HG02970 (cell line): ENCODE measurements around the gene JAG2.

ENCODE experiments used
- ATAC-seq: cut with Tn5 transposase; IDR thresholded peaks from one replicate; pipeline ENCODE4 v1.9.1; 2021; ENCODE audit warnings: mild to moderate bottlenecking, moderate library complexity, moderate number of reproducible peaks; ENCODE audit not compliant: unreplicated experiment, low FRiP score

The JAG2 gene

GRCh38 chr14:105168496-105168978, at the start of gene JAG2:
Gene JAG2, minus strand, starts transcription at chr14:105168776. Its CDS starts 356 bp downstream, at chr14:105168420.
- ATAC-seq: no peak

GRCh38 chr14:105217774-105218173, 49.2 kb upstream of the JAG2 start:
- ATAC-seq: no peak

GRCh38 chr14:105216490-105217247, 48.1 kb upstream of the JAG2 start:
- ATAC-seq: no peak

GRCh38 chr14:105215602-105216001, 47.0 kb upstream of the JAG2 start:
- ATAC-seq: no peak

- ATAC-seq: no peak
Observed at GRCh38 chr14:105214324-105214915, 45.8 kb upstream of the JAG2 start.

- ATAC-seq: no peak
Observed at GRCh38 chr14:105213361-105213760, 44.8 kb upstream of the JAG2 start.

DNA sequence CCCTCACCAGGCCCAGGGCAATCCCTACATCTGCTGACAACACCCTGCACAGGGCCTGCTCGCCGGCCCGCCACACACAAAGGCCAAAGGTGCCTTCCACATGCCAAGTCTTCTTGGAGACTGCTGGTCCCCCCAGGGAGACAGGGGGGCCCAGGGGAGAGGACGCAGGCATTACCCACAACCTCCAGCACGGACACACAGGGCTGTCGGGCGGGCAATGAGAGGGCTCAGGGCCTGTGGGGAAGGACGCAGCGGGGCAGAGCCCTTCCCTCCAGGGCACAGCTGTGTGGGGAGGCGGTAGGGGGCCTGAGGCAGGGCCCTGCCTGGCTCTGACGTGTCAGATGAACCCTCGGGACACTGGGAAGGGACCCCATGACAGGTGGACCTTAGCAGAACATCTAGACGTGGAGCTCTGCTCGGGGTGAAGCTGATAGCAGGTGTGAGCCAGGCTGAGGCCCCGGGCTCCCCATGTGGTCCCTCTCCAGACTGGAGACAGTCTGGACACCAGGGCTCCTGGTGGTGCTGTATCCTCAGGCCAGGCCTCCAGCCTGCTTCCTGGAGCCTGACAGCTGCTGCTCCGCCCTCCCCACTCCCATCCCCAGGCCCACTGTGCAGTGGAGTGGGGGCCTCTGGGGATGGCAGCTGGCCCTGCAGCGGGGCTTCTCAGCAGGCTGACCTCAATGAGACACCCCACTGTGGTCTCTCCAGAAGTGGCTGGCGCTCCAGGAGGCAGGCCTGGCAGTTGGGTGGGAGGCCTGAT, 44.1 kb upstream of the JAG2 start:
- no peak for ATAC-seq

GRCh38 chr14:105211758-105212089, 43.1 kb upstream of the JAG2 start:
- ATAC-seq: no peak

DNA sequence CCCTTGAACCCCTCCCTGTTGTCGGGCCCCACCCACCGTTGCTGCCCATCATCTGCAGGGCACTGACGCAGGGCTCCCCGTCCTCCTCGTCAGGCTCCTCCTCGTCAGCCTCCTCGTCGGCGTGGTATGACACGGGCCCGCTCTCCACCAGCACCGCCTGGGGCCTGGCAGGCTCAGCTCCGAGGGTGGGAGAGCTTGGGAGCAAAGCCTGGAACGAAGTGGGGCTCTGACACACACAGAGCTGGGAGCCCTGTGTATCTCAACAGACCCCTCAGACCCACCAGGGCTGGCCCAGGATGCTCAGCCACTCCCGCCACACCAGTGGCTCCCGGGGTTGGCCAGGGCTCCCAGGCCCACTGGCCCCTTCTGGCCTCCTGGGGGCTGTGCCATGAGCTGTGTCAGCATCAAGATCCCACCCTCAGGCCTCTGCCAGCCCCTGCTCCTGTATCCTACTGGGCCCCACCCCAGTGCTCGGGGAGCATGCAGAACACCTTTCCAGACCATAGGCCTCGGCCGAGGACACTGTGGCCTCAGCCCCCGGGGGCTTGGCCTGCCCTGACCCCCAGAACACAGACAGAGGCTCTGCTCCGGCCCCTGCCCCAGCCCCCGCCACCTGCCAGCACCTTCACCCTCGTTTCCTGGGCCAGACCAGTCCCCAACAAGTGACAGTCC, 42.6 kb upstream of the JAG2 start:
- no peak for ATAC-seq

GRCh38 chr14:105210266-105211025, 41.9 kb upstream of the JAG2 start:
- no peak for ATAC-seq

DNA sequence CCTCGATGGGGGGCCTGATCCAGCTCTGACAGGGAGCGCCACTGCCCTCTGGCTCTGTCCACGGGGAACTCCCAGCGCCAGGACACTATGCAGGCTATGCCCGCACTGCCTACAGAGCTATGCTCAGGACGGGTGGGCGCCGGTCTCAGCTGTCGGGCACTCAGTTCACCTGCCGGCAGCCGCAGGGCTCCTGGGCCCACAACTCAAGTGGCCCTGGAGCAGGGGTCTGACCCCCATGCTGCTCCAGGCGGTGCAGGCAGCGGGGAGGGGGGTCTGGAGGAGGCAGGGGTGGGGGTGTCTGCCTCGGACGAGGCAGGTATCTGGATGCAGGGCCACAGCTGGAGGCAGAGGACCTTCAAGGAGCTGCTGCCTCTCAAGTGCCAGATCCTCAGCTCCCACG, 41.1 kb upstream of the JAG2 start:
- no peak for ATAC-seq

GRCh38 chr14:105209091-105209490, 40.5 kb upstream of the JAG2 start:
- no peak for ATAC-seq

DNA sequence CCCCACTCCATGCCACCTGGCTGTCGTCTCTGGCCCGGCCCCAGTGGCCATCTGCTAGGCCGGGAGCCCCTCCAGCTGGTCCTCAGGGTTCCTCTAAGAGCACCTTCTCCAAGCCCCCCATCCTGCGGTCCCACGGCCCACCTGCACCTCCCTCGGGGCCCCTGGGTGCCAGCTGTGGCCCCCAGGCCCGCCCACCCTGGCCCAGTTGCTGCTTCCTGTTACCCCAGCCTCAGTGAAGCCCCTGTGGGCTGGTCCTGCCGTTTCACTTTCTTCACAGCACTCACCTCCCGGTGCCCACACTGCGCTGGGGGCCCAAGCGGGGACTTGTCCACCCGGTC, 40.1 kb upstream of the JAG2 start:
- ATAC-seq: no peak

DNA sequence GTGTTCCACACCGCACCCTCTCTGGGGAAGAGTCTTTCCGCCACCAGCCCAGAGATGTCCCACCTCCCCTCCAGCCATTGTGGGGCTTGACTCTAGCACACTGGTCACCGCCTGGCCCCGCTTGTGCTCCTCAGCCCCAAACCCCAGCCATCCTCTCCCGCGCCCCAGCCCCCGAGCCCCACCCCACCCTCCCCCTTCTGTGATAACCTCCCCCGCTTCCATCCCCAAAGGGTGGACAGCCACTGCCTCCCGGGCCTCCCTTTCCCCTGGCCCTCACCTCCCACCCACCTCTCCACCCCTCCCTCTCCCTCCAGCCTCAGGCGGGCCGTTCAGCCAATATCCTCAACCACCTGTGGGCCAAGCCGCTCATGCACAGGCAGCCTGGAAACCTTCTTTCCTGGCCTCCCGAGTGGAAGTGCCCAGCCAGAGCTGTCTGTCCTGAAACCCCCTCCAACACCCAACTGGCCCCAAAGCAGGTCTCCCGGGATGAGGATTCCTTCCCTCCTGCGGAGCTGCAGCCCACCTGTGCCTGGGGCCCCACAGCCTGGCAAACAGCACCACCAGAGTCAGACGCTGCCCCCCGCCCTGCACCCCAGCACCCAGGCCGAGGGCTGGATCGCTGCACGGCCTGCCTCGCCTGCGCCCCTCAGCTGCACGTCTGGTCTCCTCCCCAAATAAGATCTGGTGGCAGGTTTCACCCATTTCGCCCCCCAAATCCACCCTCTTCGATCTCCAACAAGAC, 39.6 kb upstream of the JAG2 start:
- no peak for ATAC-seq

DNA sequence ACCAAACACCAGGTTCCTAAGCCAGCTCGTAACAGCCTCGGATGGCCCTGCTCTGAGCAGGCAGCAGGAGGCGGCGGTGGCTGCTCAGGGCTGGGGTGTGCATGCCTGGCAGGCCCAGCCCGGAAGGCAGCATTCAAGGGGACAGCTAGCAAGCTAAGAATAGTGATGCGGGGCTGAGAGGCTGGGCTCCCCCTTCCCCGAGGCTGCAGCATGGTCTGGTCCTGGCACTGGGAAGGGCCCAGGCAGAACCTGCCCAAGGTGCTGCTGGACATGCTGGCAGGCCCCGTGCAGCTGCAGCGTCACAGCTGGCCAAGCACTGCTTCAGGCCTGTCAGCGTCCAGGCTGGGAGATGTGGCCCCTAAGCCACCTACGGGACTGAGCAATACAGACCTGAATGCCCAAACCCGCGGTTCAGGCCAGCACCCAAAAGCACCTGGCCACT, 38.9 kb upstream of the JAG2 start:
- ATAC-seq: no peak

DNA sequence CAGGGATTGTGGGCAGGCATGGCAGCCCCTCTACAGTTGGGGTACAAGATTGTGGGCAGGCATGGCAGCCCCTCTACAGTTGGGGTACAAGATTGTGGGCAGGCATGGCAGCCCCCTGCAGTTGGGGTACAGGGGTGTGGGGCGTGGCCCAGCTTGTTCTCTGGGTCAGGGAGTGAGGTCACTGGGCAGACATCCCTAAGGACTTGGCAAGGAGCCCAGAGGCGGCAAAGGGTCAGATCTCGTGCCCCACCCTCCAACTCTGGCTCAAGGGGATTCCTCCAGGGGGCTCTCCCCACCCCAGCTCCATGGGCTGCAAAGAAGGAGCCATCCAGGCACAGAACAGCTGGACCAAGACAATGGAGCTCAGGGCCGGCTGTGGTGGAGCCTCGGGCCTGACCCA, 38.3 kb upstream of the JAG2 start:
- no peak for ATAC-seq

DNA sequence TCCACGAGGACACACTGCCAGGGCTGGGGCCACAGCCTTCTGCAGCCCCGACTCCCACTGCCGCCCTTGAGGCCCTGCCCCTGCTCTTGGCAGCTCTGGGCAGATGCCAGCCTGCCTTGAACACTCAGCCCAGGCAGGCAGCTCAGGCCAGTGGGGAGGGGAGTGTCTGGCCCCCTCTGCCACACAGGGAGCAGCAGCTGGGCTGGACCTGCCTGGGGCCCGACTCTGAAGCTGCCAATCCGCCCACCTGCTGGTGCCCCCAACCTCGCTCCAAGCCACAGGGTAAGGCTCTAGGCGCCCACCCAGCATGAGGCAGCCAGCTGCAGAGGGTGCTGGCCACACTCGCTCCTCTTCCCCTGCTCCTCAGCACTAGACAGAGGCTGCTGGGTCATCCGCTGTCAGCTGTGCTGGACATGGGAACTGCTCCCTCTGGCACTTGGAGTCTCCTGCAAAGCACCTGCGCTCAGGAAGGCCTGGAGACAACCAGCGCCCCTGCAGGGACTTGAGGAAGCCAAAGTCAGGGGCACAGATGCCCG, 37.2 kb upstream of the JAG2 start:
- ATAC-seq: no peak

DNA sequence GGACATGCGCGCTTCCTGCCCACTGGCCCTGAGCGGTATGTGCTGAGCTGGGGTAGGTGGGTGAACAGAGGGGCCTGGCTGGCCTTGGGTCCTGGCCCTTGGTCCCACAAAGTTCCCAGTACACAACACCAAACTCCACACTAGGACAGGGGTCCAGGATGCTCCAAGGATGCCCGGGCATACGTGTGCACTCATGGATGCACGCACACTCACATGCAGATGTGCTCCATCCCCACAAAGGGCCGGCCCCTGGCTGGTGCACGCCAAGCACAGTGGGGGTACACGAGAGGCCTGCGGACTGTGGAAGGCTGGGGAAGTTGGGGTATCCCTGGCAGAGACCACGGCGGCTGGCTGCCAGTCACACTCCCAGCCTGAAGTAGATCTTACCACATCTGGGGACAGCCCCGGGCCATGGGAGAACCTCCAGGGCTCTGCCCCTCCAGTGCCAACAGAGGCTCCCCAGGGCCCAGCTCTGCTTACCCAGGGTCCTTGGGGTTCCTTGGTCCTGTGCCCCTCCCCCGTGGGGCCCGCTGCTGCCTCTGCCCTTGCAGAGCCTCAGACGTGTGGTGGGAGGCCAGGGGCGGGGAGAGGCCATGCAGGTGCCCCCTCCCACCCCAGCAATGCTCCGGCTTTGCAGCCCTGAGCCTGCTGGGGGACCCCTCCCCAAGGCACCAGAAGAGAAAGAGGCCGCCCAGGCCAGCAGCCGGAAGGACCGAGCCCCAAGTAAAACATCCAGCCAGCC, 36.5 kb upstream of the JAG2 start:
- no peak for ATAC-seq
